Measurements from ENCODE around the gene RELB.

Gene RELB

DNA sequence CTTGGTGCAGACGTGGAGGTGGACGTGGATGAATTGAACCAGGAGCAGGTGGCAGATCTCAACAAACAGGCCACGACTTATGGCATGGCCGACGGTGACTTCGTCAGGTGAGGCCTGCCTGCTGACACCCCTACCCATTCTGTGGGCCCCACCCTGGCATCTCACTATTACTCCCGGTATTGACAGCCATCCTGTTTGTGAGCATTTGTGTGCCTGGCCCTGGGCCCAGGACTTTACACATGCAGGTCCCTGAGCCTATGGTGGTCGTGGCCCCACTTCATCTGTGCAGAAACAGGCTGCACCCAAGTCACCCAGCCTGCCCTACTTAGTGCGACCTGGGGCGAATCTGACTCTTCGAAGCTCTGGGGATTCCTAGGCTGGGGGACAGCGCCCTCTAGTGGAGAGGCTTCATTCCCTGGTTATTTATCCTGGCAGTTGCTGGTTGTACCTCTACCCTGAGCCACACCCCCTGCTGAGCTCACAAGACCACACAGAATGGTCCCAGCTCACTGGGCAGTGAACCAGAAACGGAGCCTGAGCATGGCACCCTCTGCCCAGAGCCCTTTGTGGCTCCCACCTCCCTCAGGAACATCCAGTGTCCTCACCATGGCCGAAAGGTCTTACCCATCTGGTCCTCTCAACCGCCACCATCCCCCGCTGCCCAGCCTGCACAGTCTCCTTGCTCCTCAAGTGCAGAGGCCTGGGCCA is 58.1 kb downstream of the RELB start:
- peak; percentile 64 for DNase-seq (ENCODE audit: low spot score)

DNA sequence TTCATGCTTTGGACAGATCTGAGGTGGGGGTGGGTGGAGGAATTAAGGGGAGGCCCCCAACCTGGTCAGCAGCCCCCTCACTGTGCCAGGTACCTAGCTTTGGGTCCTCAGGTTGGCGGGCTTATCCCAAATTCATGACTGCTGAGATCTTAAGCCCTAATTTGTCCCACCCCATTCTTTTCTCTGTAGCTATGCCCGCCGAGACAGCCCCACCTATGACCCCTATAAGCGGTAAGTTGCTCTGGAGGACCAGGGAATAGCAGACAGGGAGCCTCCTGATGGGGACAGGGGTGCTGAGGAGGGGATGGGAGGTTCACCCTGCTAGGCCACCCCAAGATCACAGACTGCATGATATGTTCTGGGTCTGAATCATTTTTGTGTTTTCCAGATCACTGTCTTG is 60.7 kb downstream of the RELB start:
- no peak for DNase-seq (ENCODE audit: low spot score)

DNA sequence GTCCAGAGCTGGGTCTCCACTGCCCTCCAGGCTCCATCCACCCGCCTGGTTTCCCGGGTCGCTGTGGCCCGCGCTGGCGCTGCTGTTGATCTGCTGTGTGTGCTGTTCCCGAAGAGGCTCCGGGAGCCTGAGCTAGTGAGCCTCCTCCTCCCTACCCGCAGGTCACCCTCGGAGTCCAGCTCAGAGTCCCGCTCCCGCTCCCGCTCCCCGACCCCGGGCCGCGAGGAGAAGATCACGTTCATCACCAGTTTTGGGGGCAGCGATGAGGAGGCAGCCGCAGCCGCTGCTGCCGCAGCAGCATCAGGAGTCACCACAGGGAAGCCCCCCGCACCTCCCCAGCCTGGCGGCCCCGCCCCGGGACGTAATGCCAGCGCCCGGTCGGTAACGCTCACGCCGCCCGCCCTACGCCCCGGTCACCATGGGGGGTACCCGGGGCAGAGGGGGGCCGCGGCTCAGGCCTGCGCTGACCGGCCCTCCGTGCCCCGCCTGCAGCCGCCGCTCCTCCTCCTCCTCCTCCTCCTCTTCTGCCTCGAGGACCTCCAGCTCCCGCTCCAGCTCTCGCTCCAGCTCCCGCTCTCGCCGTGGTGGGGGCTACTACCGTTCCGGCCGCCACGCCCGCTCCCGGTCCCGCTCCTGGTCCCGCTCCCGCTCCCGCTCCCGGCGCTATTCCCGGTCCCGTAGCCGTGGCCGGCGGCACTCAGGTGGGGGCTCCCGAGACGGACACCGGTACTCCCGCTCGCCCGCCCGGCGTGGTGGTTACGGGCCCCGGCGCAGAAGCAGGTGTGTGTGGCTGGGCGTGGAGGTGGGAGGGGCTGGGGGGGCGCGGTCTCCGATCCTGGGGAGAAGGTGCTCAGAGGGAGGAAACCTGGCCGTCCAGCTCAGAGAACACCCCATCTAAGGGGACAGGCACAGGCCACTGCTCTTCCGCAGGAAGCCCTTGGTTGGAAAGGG is 62.9 kb downstream of the RELB start:
- no peak for DNase-seq (ENCODE audit: low spot score)

DNA sequence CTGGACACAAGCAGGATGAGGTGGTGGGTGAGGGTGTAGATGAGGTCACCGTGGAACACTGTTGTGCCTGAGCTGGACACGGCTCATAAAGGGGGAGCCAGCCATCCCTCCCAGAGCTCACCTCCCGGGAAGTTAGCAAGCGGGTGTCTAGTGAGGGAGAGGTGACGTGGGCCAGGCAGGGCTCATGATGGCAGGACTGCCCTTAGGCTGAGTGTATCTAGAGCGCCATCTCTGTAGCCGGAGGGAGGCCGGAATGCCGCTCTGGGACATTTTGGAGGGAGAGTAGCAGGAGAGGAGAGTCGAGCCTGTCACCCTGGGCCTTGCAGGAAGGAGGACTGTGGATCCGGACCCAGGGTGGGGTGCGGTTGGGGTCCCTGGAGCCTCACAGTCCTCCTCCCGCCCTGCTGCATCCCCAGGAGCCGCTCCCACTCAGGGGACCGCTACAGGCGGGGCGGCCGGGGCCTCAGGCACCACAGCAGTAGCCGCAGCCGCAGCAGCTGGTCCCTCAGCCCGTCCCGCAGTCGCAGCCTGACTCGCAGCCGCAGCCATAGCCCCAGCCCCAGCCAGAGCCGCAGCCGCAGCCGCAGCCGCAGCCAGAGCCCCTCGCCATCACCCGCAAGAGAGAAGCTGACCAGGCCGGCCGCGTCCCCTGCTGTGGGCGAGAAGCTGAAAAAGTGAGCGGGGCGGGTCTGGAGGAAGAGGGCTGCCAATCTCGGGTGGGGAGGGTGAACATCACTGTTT is 65.8 kb downstream of the RELB start:
- no peak for DNase-seq (ENCODE audit: low spot score)

DNA sequence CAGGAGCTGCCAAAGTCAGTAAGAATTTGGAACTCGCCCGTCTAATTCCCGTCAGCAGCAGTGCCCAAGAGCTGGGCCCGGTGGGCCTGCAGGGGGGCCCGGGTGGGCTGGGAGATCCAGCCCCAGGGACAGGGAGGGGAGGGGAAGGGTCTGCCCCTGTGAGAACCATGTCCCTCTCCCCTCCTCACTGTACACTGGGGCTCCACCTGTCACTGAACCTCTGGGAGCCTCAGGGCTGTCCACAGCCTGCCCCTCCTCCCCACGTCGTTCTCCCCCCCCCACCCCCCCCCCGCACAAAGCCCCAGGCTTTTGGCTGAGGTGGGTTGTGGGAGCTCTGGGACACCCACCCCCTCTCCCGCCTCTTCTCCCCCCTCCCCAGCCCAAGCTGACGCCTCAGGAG is 66.8 kb downstream of the RELB start:
- DNase-seq (ENCODE audit: low spot score): no peak

DNA sequence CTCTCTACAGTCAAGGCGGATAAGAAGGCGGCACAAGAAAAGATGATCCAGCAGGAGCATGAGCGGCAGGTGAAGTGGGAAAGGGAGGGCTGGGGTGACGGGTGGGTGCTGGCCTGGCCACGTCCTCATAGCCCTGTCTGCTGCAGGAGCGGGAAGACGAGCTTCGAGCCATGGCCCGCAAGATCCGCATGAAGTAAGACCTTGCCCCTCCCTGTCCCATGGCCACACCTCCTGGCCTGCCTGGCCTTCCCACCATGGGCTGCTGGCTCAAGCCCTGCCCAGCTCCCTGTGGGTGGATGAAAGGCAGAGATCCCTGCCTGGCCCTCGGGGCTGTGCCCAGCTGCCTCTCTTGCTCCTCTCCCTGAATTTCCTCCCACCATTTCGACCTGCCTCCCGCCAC is 67.8 kb downstream of the RELB start:
- DNase-seq (ENCODE audit: low spot score): peak; percentile 66

DNA sequence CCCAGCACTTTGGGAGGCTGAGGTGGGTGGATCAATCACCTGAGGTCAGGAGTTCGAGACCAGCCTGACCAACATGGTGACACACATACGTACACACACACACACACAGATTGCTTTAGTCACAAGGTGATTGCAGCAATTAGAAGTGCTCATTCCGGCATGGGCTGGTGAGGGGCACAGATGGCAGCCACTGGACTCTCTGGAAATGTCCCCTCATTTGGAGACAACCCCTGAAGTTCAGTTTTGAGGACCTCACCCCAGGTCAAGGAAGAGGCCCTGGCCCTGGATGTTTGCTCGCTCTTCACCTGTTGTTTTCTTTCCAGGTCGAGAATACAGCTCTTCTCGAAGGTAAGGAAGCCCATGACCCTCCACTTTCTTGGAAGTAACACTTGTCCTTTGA is 69.0 kb downstream of the RELB start:
- no peak for DNase-seq (ENCODE audit: low spot score)

DNA sequence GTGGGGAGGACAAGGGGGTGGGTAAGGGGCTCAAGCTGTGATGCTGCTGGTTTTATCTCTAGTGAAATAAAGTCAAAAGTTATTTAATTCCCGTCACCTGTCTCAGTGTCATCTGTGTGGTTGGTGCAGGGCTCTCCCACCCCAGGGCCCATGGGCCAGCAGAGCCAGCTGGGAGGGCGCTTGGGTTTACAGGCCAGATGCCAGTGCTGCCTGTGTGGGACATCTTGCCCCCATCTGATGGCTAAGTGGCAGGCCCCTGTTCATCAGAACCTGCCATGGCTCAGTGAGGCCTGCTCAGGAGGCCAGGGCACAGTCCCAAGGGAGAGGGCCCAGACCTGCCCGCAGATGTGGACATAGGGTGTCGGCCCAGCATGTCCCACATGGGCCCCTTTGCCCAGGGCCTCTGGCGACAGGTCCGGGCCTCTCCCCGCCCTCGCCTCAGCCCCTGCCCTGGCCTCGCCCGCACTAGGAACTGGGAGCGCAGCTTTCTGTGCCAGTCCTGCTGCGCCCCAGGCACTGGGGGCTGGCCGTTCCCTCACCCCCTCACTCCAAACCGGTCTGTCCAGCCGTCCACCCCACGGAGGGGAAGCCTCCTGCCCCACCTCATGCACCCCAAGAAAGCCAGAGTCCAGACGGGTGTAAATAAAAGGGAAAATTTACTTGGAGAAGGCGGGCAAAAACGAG is 69.7 kb downstream of the RELB start:
- no peak for DNase-seq (ENCODE audit: low spot score)

DNA sequence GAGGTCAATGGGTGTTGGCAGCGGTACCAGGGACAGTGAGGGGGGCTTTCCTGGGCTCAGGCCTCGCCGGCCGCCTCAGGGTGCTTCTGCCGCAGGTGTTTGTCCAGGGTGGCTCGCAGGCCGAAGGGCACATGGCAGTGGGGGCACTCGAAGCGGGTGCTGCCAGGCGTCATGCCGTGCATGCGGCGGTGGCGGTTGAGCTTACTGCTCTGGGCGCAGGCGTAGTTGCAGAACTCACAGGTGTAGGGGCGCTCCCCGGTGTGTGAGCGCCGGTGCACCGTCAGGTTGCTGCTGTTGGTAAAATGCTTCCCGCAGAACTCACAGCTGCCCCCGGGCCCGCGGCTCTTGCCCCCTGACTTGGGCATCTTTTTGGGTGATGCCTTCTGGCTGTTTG is 70.3 kb downstream of the RELB start:
- DNase-seq (ENCODE audit: low spot score): no peak

DNA sequence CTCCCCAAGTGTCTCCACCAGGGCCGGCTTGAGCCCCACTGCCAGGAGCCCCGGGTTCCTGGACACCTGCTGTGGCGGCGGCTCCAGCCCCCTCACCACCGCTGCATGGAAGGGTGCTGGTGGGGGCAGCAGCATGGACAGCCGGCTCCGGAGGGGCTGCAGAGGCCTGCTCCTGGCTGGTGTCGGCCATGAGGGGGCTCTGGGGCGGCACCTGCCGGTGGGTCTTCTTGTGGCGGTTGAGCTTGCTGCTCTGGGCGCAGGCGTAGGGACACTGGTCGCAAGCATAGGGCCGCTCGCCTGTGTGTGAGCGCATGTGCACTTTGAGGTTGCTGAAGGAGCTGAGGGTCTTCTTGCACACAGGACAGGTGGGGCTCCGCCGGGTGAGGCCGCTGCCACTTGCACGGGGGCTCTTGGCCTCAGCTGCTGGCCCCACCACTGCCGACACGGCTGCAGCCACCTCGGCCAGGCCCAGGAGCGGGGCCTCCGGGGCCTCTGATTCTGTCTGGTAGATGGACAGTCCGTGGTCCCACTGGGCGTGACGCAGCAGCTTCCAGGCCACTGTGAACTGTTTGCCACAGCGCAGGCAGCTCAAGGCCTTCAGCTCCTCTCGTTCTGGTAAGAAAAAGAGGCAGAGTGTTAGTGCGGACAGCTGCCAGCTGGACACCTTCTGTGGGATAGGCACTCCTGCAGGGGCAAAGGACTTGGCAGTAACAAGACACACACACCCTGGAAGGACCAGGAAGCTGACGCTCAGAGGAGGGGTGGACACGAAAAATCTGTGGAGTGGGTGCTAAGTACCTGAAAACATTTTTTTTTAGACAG is 70.9 kb downstream of the RELB start:
- DNase-seq (ENCODE audit: low spot score): peak; percentile 65

DNA sequence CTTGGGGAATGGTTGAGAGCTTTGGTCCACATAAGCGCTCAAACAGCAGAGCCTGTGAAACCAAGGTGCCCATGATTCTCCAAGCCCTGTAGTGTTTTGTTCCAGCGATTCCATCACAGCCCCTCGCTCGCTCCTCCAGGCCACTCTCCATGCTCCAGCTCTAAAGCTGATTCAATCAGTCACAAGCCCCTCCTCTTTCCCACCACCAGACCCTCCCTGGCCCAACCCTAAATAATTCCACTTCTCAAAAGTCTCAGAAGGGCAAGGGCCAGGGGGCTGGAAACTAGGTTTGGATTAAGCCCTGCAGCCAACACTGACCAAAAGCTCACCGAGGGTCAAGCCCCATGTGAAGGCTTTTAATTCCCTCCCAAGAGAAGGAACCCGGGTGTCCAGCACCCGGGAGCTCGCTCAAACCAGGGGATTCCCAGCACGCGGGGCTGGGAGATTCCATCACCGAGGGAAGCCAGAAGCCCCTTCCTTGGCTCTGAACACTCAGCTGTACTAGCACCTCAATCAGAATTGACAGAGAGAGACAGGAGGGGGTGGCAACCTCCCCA is 73.6 kb downstream of the RELB start:
- peak; percentile 42 for DNase-seq (ENCODE audit: low spot score)

DNA sequence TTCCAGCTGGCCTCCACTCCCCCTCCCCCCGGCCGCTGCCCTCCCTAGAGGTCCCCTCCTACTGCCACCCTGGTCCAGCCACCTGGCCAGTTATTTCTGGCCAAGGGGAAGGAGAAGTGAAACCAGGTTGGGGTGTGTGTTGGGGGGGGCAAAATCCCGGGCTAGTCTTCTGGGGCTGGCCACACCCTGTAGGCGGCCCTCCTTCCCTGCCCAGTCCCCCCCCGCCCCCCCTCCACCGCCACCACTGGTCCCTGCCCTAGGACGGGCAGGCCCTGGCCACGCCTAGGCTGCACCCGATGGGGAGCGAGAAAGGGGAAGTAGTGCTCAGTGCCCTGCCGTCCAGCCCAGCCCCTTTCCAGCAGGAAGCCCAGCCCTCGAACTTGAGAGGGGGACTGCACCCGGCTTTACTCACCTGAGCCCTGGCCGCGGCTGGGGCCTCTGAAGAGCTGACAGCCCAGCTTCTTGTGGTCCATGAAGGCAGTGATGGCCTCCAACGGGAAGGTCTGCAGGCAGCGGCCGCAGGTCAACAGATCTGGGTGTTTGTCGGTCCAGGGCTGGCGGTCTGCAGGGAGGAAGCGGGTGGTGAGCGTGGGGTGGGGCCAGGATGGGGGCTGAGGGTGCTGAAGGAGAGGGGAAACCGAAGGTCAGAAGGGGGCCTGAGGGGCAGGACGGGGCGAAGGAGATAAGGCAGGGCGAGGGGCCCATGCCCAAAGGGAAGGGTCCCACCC is 74.2 kb downstream of the RELB start:
- peak; percentile 77 for DNase-seq (ENCODE audit: low spot score)

DNA sequence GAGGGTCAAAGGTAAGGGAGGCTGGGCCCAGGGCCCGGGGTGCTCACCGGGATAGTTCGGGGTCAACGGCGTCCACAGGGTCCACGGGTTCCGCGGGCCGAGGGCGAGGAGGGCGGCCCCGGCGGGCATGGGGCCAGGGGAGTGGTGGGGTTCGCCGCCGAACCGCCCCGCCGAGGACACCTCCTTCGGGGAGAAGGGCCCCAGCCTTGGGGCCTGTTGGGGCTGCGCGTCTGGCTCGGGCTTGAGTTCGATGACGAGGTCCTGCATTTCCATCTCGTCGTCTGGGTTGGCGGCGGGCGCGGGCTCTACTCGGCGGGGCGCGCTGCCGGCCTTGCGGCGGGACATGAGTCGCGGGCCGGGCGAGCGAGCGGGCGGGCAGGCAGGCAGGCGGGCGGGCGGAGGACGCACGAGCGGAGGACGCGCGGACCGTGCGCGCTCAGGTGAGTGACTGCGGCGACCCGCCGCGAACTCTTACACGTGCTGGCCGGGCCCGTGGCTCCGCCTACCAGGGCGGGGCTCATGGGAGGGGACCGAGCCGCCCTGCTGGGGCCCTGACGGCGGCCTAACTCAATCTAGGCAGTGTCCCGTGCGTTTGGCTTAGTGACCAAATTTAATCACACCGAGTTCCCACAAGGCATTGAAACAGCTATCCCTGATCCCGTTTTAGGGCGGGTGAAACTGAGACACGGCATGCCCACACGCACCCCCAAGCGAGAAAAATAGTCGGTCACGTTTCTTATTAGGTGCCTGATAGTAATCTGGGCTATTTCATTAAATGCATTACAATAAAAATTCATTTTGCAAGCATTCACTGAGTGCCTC is 75.0 kb downstream of the RELB start, which contains the start of gene ZNF296:
ZNF296 (minus strand) TSS at position 450 of the 822 bp plus-strand sequence; CDS start at position 345, 105 bp downstream.
- peak; percentile 86 for DNase-seq (ENCODE audit: low spot score)

DNA sequence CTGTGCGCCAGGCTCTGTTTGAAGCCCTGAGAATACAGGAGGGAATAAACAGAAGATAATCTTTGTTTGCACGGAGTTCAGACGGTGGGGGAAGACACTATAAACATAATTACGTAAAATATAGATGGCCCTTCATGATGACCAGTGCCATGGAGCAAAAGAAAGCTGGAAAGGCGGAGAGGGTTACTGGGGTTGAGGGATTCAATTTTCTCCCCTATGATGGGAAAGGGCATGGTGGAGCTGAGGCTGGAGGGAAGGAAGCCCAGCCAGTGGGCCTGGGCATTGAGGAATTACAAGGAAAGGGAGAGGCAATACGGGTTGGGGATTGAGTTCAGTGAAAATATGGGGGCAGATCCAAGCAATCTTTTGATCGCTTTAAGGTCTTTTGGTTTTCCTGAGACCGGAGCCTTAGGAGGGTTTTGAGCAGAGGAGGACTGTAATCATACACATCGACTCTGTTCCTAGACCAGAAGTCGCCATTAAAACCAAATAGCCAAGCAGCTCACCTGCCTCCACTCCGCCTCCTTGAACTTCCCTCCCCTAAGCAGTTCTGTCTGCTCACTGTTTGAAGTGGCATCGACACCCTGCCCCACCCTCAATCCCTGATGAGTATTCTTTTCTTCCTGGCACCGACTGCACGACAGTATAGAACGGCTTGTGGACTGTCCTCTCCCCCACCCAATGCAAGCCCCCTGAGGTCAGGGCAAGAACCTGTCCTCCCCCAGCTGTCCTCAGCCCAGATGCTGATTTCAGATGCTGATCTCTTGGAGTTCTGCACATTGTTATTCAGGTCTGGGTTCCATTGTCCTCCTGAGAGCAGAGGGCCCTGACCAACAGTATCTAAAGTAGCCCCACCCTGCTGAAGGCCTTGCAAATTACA is 75.8 kb downstream of the RELB start:
- no peak for DNase-seq (ENCODE audit: low spot score)

DNA sequence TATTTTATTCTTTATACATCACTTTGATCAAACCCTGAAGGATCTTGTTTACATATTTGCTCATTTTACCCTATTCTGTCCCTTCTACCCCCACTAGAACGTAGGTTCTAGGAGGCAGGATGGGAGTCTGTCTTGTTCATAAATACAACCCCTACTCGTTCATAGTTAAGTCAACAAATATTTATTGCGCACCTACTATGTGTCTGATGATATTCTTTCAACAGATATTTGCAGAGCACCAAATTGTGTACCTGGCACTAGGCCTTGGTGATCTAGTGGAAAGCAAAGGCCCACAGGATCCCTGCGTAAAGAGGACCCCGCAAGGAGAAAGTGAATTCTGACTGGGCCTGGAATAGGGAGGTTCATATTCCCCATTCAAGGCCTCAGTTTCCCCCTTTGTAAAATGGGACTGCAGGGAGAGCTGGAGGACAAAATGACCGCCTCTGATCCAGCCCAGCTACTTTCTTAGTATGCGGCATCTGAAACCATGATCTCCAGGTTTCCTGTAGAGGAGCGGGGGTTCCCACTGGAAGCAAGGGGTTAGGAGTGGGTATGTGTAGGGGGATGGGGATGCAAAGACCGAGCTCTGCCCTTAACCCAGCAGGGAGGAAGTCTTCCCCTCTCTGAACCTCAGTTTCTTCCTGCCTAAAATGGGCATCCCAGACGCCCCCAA is 77.3 kb downstream of the RELB start:
- DNase-seq (ENCODE audit: low spot score): no peak

DNA sequence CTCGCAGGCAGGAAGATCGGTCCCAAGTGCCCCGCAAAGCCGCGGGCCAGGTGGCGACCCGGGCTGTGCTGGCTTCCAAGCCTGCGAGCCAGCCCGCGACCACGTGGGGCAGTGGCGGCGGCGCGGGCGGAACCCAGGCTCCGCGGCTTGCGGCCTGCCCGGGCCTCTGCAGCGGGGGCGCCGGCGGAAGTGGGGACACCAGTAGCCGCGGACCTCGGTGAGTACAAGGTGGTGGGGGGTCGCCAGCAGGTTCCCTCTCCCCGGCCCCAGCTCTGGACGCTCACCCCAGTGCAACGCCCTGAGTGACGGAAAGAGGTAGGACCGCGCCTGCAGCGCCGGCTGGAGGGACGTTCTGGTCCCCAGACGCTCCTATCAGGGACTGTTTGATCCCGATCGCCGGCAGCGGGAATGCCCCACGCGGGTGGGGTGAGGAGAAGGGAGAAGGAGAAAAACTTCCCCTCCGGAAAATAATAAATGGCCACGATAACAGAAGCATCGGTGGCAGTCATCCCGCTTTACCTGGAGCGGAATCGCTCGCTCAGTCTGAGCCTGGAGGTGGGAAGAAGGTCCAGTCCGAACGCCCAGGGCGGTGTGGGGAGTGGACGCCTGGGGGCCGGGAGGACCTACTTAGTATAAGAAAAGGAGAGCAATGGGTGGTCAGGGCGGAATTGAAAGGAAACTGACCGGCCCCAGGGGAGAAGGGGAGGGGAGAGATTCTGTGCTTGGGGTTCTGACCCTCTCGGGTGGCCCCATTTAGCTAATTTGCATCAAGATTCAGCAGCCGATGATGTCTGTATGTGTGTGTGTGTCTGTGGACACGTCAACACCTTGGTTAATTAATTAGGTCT is 78.0 kb downstream of the RELB start, which contains the start of gene GEMIN7:
GEMIN7 (plus strand) TSS at position 198 of the 848 bp plus-strand sequence. CDS start 10,855 bp downstream, outside the sequence.
- DNase-seq (ENCODE audit: low spot score): peak; percentile 69

Measured in cerebellar cortex (tissue), 1 donor.